IPS DF 6.9 (cell line): ENCODE data around the gene IFNGR2.
A peak's percentile ranks its signal among the peaks of the same experiment; 100 is the strongest.

Source experiments
- DNase-seq: peaks from one replicate; pipeline ENCODE4 v3.0.0-alpha.2; 2013; ENCODE audit warnings: low read depth, low spot score
- H3K27ac ChIP-seq: one replicate; pipeline ENCODE4 v1.5.1; 2013; ENCODE audit warnings: low read length, control low read depth
- H3K27me3 ChIP-seq: 2 replicates; pipeline ENCODE4 v1.6.1; 2013; ENCODE audit warnings: mild to moderate bottlenecking, low read length; ENCODE audit not compliant: control insufficient read depth, insufficient read depth
- H3K36me3 ChIP-seq: 2 replicates; pipeline ENCODE4 v1.6.1; 2013; ENCODE audit warnings: low read length; ENCODE audit not compliant: control insufficient read depth, insufficient read depth
- H3K4me1 ChIP-seq: 2 replicates; pipeline ENCODE4 v1.6.1; 2013; ENCODE audit warnings: low read length; ENCODE audit not compliant: control insufficient read depth, insufficient read depth
- H3K4me3 ChIP-seq: 2 replicates; pipeline ENCODE4 v1.5.1; 2013; ENCODE audit warnings: mild to moderate bottlenecking, low read length
- H3K9me3 ChIP-seq: 2 replicates; pipeline ENCODE4 v1.6.1; 2013; ENCODE audit warnings: low read length, inconsistent platforms; ENCODE audit not compliant: control insufficient read depth, insufficient read depth
- WGBS: extraction: QIAGEN DNeasy Blood & Tissue Kit; methylation state at CpG from one replicate; pipeline ENCODE4 v1.1.7; 2013; ENCODE audit warnings: mixed read lengths, missing lambda C conversion rate; ENCODE audit not compliant: insufficient read length, insufficient coverage; 5-methylcytosine and 5-hydroxymethylcytosine counted together

The IFNGR2 gene

DNA sequence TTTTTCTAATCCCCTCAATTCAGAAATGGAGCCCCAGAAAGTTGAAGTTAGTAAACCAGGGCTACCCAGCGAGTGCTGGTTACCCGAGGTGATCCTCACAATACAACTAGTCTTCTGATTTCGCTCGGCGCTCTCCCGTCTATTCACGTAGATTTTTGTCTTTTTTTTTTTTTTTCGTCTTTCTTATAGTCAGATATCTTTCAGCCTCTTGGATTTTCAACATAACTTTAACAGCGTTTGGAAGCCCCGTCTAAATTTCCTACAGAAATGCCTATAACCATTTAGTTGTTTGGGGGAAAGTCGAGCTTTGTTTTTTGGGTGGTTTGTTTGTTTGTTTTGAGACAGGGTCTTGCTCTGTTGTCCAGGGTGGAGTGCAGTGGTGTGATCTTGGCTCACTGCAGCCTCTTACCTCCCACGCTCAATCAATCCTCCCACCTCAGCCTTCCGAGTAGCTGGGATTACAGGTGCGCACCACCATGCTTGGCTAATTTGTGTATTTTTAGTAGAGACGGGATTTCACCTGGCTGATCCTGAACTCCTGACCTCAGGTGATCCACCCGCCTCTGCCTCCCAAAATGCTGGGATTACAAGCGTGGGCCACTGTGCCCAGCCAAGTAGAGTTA lies 77.4 kb downstream of the IFNGR2 start:
- WGBS, result no CpG with 5 or more reads among the region's 17 CpGs
- no peaks in the 10 kb centered on the region for H3K9me3 ChIP-seq
- no peak overlapping the region for H3K27ac ChIP-seq
- H3K4me1 ChIP-seq, result peaks cover 4% of the 10 kb centered on the region
- no peaks in the 10 kb centered on the region for H3K36me3 ChIP-seq
- peak overlapping the region; percentile 43; the same call in 1 of the 2 replicates for H3K4me3 ChIP-seq
- no peaks in the 10 kb centered on the region for H3K27me3 ChIP-seq
- DNase-seq, result no peak

DNA sequence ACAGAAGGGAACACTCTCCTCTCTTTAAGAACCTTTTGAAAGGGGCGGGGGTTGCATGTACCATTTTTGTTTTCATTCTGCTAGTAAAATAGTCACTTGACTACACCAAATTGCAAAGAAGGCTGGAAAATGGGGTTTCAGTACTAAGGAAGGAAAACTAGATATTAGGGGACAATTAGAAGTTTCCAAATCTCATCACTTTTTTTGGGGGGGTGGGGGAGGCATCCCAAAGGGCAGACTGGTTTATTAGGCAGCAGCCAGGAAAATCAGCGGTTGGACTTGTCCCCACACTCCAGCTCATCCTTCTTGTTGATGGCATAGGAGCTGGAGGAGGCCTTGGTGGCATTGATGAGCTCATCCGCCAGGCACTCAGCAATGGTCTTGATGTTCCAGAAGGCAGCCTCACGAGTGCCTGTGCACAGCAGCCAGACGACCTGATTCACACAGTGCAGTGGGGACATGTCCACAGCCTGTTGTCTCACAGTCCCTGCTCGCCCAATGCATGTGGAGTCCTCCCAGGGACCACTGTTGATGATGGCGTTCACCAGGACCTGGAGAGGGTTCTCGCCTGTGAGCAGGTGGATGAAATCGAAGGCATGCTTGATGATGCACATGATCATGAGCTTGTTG lies 78.2 kb downstream of the IFNGR2 start:
- peaks cover 4% of the 10 kb centered on the region for H3K4me1 ChIP-seq
- no peaks in the 10 kb centered on the region for H3K9me3 ChIP-seq
- no peak overlapping the region for H3K27ac ChIP-seq
- no peaks in the 10 kb centered on the region for H3K27me3 ChIP-seq
- H3K4me3 ChIP-seq, result no peak overlapping the region
- no peaks in the 10 kb centered on the region for H3K36me3 ChIP-seq
- no CpG with 5 or more reads among the region's 9 CpGs for WGBS
- DNase-seq, result no peak
